Measurements from ENCODE around the gene SPOCK1.

Gene SPOCK1

DNA sequence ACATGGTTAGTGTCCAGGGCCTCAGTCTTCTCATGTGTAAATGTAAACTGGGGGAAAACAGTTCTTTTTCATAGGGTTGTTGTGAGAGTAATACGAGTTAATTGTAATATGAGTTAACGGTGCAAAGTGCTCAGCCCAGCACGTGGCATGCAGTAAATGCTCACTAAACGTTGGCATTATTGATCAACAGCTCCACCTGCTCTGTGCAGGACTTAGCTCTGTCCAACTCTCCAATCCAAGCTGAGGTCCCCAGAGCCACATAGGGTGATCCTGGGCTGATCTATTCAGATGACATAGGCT, 28.3 kb downstream of the SPOCK1 start:
- Histone ChIP-seq H3K27ac (replicated peaks) (no peak overlapping the region), H3K4me3 (replicated peaks; ENCODE audit: insufficient read depth, low read length) (no peak overlapping the region), H3K27me3 (ENCODE audit: insufficient read depth, poor library complexity, severe bottlenecking) (no peaks in the 10 kb centered on the region)
- TF ChIP-seq, protein P1, sequence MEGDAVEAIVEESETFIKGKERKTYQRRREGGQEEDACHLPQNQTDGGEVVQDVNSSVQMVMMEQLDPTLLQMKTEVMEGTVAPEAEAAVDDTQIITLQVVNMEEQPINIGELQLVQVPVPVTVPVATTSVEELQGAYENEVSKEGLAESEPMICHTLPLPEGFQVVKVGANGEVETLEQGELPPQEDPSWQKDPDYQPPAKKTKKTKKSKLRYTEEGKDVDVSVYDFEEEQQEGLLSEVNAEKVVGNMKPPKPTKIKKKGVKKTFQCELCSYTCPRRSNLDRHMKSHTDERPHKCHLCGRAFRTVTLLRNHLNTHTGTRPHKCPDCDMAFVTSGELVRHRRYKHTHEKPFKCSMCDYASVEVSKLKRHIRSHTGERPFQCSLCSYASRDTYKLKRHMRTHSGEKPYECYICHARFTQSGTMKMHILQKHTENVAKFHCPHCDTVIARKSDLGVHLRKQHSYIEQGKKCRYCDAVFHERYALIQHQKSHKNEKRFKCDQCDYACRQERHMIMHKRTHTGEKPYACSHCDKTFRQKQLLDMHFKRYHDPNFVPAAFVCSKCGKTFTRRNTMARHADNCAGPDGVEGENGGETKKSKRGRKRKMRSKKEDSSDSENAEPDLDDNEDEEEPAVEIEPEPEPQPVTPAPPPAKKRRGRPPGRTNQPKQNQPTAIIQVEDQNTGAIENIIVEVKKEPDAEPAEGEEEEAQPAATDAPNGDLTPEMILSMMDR (IDR thresholded peaks at IDR 0.05; ENCODE audit: insufficient read depth, low read length) = no peak
- TF ChIP-seq GABPA (IDR thresholded peaks at IDR 0.05; ENCODE audit: low read depth) (no peak), POLR2AphosphoS5 (IDR thresholded peaks at IDR 0.05; ENCODE audit: low read depth) (no peak)
- no peak for DNase-seq (ENCODE audit: low read depth in 1 of 2, low spot score in 1 of 2)

DNA sequence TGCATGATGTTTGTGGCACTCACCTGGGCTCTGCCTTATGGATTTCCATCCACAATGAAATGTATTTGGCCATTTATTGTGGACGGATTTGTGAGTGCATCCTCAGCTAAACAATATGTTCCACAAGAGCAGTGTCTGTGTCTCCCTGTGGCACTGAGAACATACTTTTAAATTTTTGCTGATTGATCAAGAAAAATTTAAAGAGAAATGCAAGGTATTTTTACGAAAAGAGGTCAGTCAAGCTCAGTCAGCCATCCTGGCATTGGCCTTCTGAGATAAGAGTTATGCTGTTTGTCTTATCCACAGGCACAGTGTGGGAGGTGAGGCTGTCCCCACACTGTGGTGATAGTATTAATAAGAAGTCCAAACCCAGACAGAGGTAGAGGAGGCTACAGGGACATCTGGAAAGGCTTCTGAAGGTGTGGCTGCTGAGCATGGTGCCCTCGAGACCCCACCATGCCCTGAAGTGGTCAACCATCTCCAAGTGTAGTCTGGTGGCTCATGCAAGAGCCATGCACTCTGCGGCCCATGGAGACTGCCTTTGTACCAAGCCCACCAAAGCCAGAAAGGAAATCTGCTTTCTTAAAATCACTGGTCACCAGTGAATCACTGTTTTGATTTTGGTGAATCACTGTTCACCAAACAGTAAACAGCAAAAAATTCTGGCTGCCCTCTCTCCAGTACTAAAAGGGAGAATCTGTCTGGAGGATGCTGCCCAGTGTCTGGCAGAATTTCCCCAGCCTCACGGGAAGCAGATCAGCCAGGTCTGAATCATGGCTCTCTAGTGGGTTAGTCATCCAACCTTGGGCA, 28.8 kb downstream of the SPOCK1 start:
- Histone ChIP-seq H3K27me3 (ENCODE audit: insufficient read depth, poor library complexity, severe bottlenecking) (no peaks in the 10 kb centered on the region), H3K27ac (replicated peaks) (no peak overlapping the region), H3K4me3 (replicated peaks; ENCODE audit: insufficient read depth, low read length) (no peak overlapping the region)
- no peak for DNase-seq (ENCODE audit: low read depth in 1 of 2, low spot score in 1 of 2)
- TF ChIP-seq GABPA (IDR thresholded peaks at IDR 0.05; ENCODE audit: low read depth) (no peak), SPI1 (IDR thresholded peaks at IDR 0.05; ENCODE audit: borderline replicate concordance, low read depth) (no peak), POLR2AphosphoS5 (IDR thresholded peaks at IDR 0.05; ENCODE audit: low read depth) (no peak)
- TF ChIP-seq, protein P2, sequence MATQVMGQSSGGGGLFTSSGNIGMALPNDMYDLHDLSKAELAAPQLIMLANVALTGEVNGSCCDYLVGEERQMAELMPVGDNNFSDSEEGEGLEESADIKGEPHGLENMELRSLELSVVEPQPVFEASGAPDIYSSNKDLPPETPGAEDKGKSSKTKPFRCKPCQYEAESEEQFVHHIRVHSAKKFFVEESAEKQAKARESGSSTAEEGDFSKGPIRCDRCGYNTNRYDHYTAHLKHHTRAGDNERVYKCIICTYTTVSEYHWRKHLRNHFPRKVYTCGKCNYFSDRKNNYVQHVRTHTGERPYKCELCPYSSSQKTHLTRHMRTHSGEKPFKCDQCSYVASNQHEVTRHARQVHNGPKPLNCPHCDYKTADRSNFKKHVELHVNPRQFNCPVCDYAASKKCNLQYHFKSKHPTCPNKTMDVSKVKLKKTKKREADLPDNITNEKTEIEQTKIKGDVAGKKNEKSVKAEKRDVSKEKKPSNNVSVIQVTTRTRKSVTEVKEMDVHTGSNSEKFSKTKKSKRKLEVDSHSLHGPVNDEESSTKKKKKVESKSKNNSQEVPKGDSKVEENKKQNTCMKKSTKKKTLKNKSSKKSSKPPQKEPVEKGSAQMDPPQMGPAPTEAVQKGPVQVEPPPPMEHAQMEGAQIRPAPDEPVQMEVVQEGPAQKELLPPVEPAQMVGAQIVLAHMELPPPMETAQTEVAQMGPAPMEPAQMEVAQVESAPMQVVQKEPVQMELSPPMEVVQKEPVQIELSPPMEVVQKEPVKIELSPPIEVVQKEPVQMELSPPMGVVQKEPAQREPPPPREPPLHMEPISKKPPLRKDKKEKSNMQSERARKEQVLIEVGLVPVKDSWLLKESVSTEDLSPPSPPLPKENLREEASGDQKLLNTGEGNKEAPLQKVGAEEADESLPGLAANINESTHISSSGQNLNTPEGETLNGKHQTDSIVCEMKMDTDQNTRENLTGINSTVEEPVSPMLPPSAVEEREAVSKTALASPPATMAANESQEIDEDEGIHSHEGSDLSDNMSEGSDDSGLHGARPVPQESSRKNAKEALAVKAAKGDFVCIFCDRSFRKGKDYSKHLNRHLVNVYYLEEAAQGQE (IDR thresholded peaks at IDR 0.05; ENCODE audit: insufficient replicate concordance, low read depth) = no peak
- TF ChIP-seq, protein P1 (IDR thresholded peaks at IDR 0.05; ENCODE audit: insufficient read depth, low read length) = no peak

GRCh38 chr5:137466889-137467288, 32.2 kb downstream of the SPOCK1 start:
- TF ChIP-seq GABPA (IDR thresholded peaks at IDR 0.05; ENCODE audit: low read depth) = no peak
- TF ChIP-seq, protein P2 (IDR thresholded peaks at IDR 0.05; ENCODE audit: insufficient replicate concordance, low read depth) = no peak
- TF ChIP-seq POLR2AphosphoS5 (IDR thresholded peaks at IDR 0.05; ENCODE audit: low read depth) = no peak
- no peak for TF ChIP-seq SPI1 (IDR thresholded peaks at IDR 0.05; ENCODE audit: borderline replicate concordance, low read depth)
- H3K27ac ChIP-seq (replicated peaks) = no peak overlapping the region
- no peak overlapping the region for H3K4me3 ChIP-seq (replicated peaks; ENCODE audit: insufficient read depth, low read length)
- no peaks in the 10 kb centered on the region for H3K27me3 ChIP-seq (ENCODE audit: insufficient read depth, poor library complexity, severe bottlenecking)
- no peak for DNase-seq (ENCODE audit: low read depth in 1 of 2, low spot score in 1 of 2)

GRCh38 chr5:137465930-137466329, 33.2 kb downstream of the SPOCK1 start:
- no peaks in the 10 kb centered on the region for H3K27me3 ChIP-seq (ENCODE audit: insufficient read depth, poor library complexity, severe bottlenecking)
- H3K4me3 ChIP-seq (replicated peaks; ENCODE audit: insufficient read depth, low read length) = no peak overlapping the region
- no peak for DNase-seq (ENCODE audit: low read depth in 1 of 2, low spot score in 1 of 2)
- TF ChIP-seq, protein P1 (IDR thresholded peaks at IDR 0.05; ENCODE audit: insufficient read depth, low read length) = no peak
- TF ChIP-seq, protein P2 (IDR thresholded peaks at IDR 0.05; ENCODE audit: insufficient replicate concordance, low read depth) = no peak
- no peak for TF ChIP-seq POLR2AphosphoS5 (IDR thresholded peaks at IDR 0.05; ENCODE audit: low read depth)
- TF ChIP-seq GABPA (IDR thresholded peaks at IDR 0.05; ENCODE audit: low read depth) = no peak
- no peak for TF ChIP-seq SPI1 (IDR thresholded peaks at IDR 0.05; ENCODE audit: borderline replicate concordance, low read depth)
- no peak overlapping the region for H3K27ac ChIP-seq (replicated peaks)

Data from HL-60 (cell line).